ENCODE measurements around the gene XRCC1. TPM values are rescaled to one million over a fixed set of nuclear protein-coding genes. Genes with fewer than 3 reads are reported as not detected.

XRCC1 gene
- total and polyA plus RNA-seq, 10 of the 15 experiments (the other 5 are each of a cell fraction or from before 2014, with no cell fraction given), result 2.0 to 51.1 (median 33.7) TPM

- DNase-seq (ENCODE audit: low read depth, low spot score) (no peak), ATAC-seq (no peak), FAIRE-seq (no peak)
- Histone ChIP-seq H2AFZ (ENCODE audit: control insufficient read depth, low read depth, low read length) (no peak overlapping the region), H3K9me3 (replicated peaks; ENCODE audit: control insufficient read depth, insufficient read depth, low read length) (no peaks in the 10 kb centered on the region), H3K4me1 (ENCODE audit: control insufficient read depth, insufficient read depth, low read length) (peaks cover 5% of the 10 kb centered on the region), H3K36me3 (ENCODE audit: control insufficient read depth in 2 of 2, insufficient read depth in 2 of 2, low read length in 1 of 2) (no peaks in the 10 kb centered on the region; a peak in 1 of 4 replicates), H3K4me3 (no peak overlapping the region), H3K4me2 (ENCODE audit: control insufficient read depth, insufficient read depth) (no peak overlapping the region), H3K79me2 (ENCODE audit: control insufficient read depth, insufficient read depth, low read length) (no peaks in the 10 kb centered on the region), H3K9ac (ENCODE audit: control insufficient read depth, insufficient read depth, low read length) (no peak overlapping the region), H3K27ac (ENCODE audit: control insufficient read depth, insufficient read depth) (no peak overlapping the region), H3K27me3 (replicated peaks in 1 of 2; ENCODE audit: control insufficient read depth in 2 of 2, insufficient read depth in 2 of 2, low read length in 1 of 2) (no peaks in the 10 kb centered on the region), H4K20me1 (ENCODE audit: control insufficient read depth, insufficient read depth) (no peaks in the 10 kb centered on the region)
- in situ Hi-C loops (cut with MboI), result no loop called here
- BruUV-seq (replicated peaks), result no TSS peak
- intact Hi-C loops (cut with micrococcal nuclease; ENCODE audit: unreplicated experiment), result no loop called here
- SMC1A ChIA-PET (ENCODE audit: uncharacterized antibody, unreplicated experiment), result no interaction called here
- RAD21 ChIA-PET (ENCODE audit: unreplicated experiment), result no interaction called here
- TF ChIP-seq POLR2AphosphoS5 (IDR thresholded peaks at IDR 0.05; ENCODE audit: low read length) (no peak), CREB1 (IDR thresholded peaks at IDR 0.05; ENCODE audit: low read depth) (no peak), SREBF1 (IDR thresholded peaks at IDR 0.05; ENCODE audit: low read length) (no peak), USF2 (IDR thresholded peaks at IDR 0.05; ENCODE audit: borderline replicate concordance, low read depth, low read length) (no peak), ATF2 (IDR thresholded peaks at IDR 0.05; ENCODE audit: low read length) (no peak), ZBTB4 (CRISPR knock-in tag; IDR thresholded peaks at IDR 0.05) (no peak), CREM (IDR thresholded peaks at IDR 0.05; ENCODE audit: low read depth) (no peak), RB1 (IDR thresholded peaks at IDR 0.05; ENCODE audit: borderline replicate concordance) (no peak), RELA (IDR thresholded peaks at IDR 0.05; ENCODE audit: borderline replicate concordance, partially characterized antibody) (no peak), JUNB (IDR thresholded peaks at IDR 0.05) (no peak), ZBTB40 (IDR thresholded peaks at IDR 0.05; ENCODE audit: borderline replicate concordance) (no peak), MTA2 (IDR thresholded peaks at IDR 0.05; ENCODE audit: low read depth) (no peak), ZNF217 (IDR thresholded peaks at IDR 0.05) (no peak), ATF7 (IDR thresholded peaks at IDR 0.05; ENCODE audit: low read depth) (no peak), RFX5 (IDR thresholded peaks at IDR 0.05; ENCODE audit: low read depth, low read length) (no peak), DPF2 (IDR thresholded peaks at IDR 0.05) (no peak), RCOR1 (conservative IDR thresholded peaks at IDR 0.05; ENCODE audit: low read depth, low read length) (no peak)
- POLR2A ChIA-PET, result no interaction called here
- CTCF ChIA-PET, result interaction anchor here (3.6 to 4.7 kb wide), 2 partner anchors 14 to 26 kb away, joined by 13 to 52 read pairs; partner anchors contain the start of genes IRGQ and ZNF576
- 54% methylated on average over 7 of the region's 7 CpGs for WGBS (ENCODE audit: insufficient coverage, insufficient replicate concordance, low lambda C conversion rate, missing lambda C conversion rate)
Measured at GRCh38 chr19:43581467-43581866, 6.1 kb upstream of the XRCC1 start.

Measured in GM12878 (cell line).